WTC11 (cell line): ENCODE data around the gene NUAK2. TPM values are rescaled to one million over a fixed set of nuclear protein-coding genes. Genes with fewer than 3 reads are reported as not detected.

Source experiments
- ATAC-seq: fragments of 200-7000 bp; cut with Tn5 transposase; 2 replicates; pipeline ENCODE4 v1.10.0; 2021; ENCODE audit warnings: mild to moderate bottlenecking, moderate library complexity
- CTCF ChIA-PET: fragments of 300-600 bp; sonication (Branson Sonifier 250); formaldehyde crosslinking; loops from one replicate; lab custom pipeline; 2021; ENCODE audit warnings: antibody characterized with exemption; lab: Charles Lee
- POLR2A ChIA-PET: fragments of 350-600 bp; sonication (Branson Sonifier 250); formaldehyde crosslinking; loops from one replicate; lab custom pipeline; 2021; ENCODE audit warnings: antibody characterized with exemption; lab: Charles Lee
- DNase-seq: peaks from one replicate; pipeline ENCODE4 v3.0.0; 2021; ENCODE audit warnings: low spot score
- H3K27ac Mint-ChIP-seq: 2 replicates; pipeline ENCODE4 v1.8.0; 2021; ENCODE audit warnings: mixed read lengths
- H3K27me3 Mint-ChIP-seq: 2 replicates; pipeline ENCODE4 v1.8.0; 2021; ENCODE audit warnings: low read depth, mild to moderate bottlenecking, moderate library complexity, mixed read lengths
- H3K36me3 Mint-ChIP-seq: 2 replicates; pipeline ENCODE4 v1.8.0; 2021; ENCODE audit warnings: mixed read lengths
- H3K4me1 Mint-ChIP-seq: 2 replicates; pipeline ENCODE4 v1.8.0; 2022; ENCODE audit warnings: mixed read lengths
- H3K4me3 Mint-ChIP-seq: 2 replicates; pipeline ENCODE4 v1.8.0; 2021; ENCODE audit warnings: mild to moderate bottlenecking, moderate library complexity, mixed read lengths
- H3K9me3 Mint-ChIP-seq: 2 replicates; pipeline ENCODE4 v1.8.0; 2021; ENCODE audit warnings: mixed read lengths
- CREB1 ChIP-seq: sonication (generic); formaldehyde crosslinking; IDR thresholded peaks from 2 replicates; pipeline ENCODE4 v1.8.0; 2023; ENCODE audit warnings: mild to moderate bottlenecking, missing genetic modification reagents
- FOXJ3 ChIP-seq: sonication (generic); formaldehyde crosslinking; IDR thresholded peaks from 2 replicates; pipeline ENCODE4 v1.9.0; 2021; ENCODE audit warnings: missing genetic modification reagents, mild to moderate bottlenecking, borderline replicate concordance
- FOXK1 ChIP-seq: sonication (generic); formaldehyde crosslinking; IDR thresholded peaks from 2 replicates; pipeline ENCODE4 v1.8.0; 2022; ENCODE audit warnings: mild to moderate bottlenecking, moderate library complexity, missing genetic modification reagents
- HMGA2 ChIP-seq: fragments of 250-450 bp; sonication (Bioruptor Pico); IDR thresholded peaks from 2 replicates; pipeline ENCODE4 v1.4.0; 2021; ENCODE audit warnings: mild to moderate bottlenecking, moderate library complexity
- KAT7 ChIP-seq: sonication (generic); formaldehyde crosslinking; IDR thresholded peaks from 2 replicates; pipeline ENCODE4 v1.8.1; 2023; ENCODE audit warnings: missing genetic modification reagents, mild to moderate bottlenecking, borderline replicate concordance
- MXD4 ChIP-seq: fragments of 250-450 bp; sonication (Bioruptor Pico); IDR thresholded peaks from 2 replicates; pipeline ENCODE4 v1.8.0; 2021; ENCODE audit warnings: mild to moderate bottlenecking, moderate library complexity, borderline replicate concordance
- NR1H2 ChIP-seq: sonication (generic); formaldehyde crosslinking; IDR thresholded peaks from 2 replicates; pipeline ENCODE4 v1.9.0; 2021; ENCODE audit warnings: mild to moderate bottlenecking, moderate library complexity, missing genetic modification reagents
- OVOL2 ChIP-seq: fragments of 250-450 bp; sonication (Bioruptor Pico); IDR thresholded peaks from 2 replicates; pipeline ENCODE4 v1.9.0; 2021; ENCODE audit warnings: mild to moderate bottlenecking, borderline replicate concordance
- RELA ChIP-seq: sonication (generic); formaldehyde crosslinking; IDR thresholded peaks from 2 replicates; pipeline ENCODE4 v1.8.1; 2022; ENCODE audit warnings: missing genetic modification reagents, mild to moderate bottlenecking, borderline replicate concordance
- SMAD4 ChIP-seq: sonication (generic); formaldehyde crosslinking; IDR thresholded peaks from 2 replicates; pipeline ENCODE4 v1.8.0; 2022; ENCODE audit warnings: mild to moderate bottlenecking, missing genetic modification reagents
- SOX15 ChIP-seq: fragments of 250-450 bp; sonication (Bioruptor Pico); IDR thresholded peaks from 2 replicates; pipeline ENCODE4 v1.9.0; 2021; ENCODE audit warnings: mild to moderate bottlenecking
- ZNF263 ChIP-seq: sonication (generic); formaldehyde crosslinking; IDR thresholded peaks from 2 replicates; pipeline ENCODE4 v1.8.1; 2022; ENCODE audit warnings: low read depth, mild to moderate bottlenecking, moderate library complexity, missing genetic modification reagents
- total RNA-seq: library from RNA; stranded (reverse); gene quantifications from 3 replicates; pipeline ENCODE4 v1.2.3, GENCODE V29; 2021
- TF ChIP-seq, protein P1 (sequence below): sonication (generic); formaldehyde crosslinking; IDR thresholded peaks from 2 replicates; pipeline ENCODE4 v1.8.1; 2023; ENCODE audit warnings: mild to moderate bottlenecking, missing genetic modification reagents, moderate library complexity
- TF ChIP-seq, protein P2 (sequence below): sonication (generic); formaldehyde crosslinking; IDR thresholded peaks from 2 replicates; pipeline ENCODE4 v1.8.1; 2023; ENCODE audit warnings: mild to moderate bottlenecking, moderate library complexity, missing genetic modification reagents
- TF ChIP-seq, protein P3 (sequence below): fragments of 250-450 bp; sonication (Bioruptor Pico); IDR thresholded peaks from 2 replicates; pipeline ENCODE4 v2.1.2; 2022; ENCODE audit warnings: mild to moderate bottlenecking, moderate library complexity
- TF ChIP-seq, protein P4 (sequence below): sonication (generic); formaldehyde crosslinking; IDR thresholded peaks from 2 replicates; pipeline ENCODE4 v1.8.1; 2023; ENCODE audit warnings: mild to moderate bottlenecking, missing genetic modification reagents, borderline replicate concordance
- TF ChIP-seq, protein P5 (sequence below): sonication (generic); formaldehyde crosslinking; IDR thresholded peaks from 2 replicates; pipeline ENCODE4 v1.8.0; 2022; ENCODE audit warnings: mild to moderate bottlenecking, missing genetic modification reagents
- TF ChIP-seq, protein P6 (sequence below): sonication (generic); formaldehyde crosslinking; IDR thresholded peaks from 2 replicates; pipeline ENCODE4 v1.8.0; 2022; ENCODE audit warnings: mild to moderate bottlenecking, missing genetic modification reagents
- TF ChIP-seq, protein P7 (sequence below): fragments of 250-450 bp; sonication (Bioruptor Pico); IDR thresholded peaks from 2 replicates; pipeline ENCODE4 v1.9.0; 2021; ENCODE audit warnings: mild to moderate bottlenecking
- TF ChIP-seq, protein P8 (sequence below): sonication (generic); formaldehyde crosslinking; IDR thresholded peaks from 2 replicates; pipeline ENCODE4 v1.8.1; 2022; ENCODE audit warnings: low read depth, missing genetic modification reagents, borderline replicate concordance

Gene NUAK2
- total RNA-seq, 1 experiment from 2014 or later = 8.7 TPM

DNA sequence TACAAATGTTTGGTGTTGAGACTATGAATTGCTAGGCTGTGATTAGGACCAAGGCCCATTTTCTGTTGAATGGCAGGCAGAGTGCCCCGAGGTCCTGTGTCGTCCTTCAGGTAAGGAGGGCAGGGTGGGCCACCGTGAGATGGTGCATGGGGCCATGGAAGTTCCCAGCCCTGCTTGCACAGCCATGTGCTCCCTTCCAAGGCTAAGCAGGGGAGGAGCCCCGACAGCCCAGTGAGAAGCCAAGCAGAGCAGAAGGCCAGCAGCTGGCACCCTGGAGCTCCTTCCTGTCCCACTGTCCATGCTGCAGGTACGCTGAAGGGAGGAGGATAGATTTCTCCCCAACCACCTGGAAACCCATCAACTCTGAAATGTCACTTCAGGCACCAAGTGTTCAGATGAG is 8.2 kb upstream of the NUAK2 start:
- no peak overlapping the region for H3K27ac Mint-ChIP-seq
- no peak overlapping the region for H3K4me3 Mint-ChIP-seq
- ChIA-PET POLR2A (interaction anchor here (0.9 to 1.4 kb wide), 3 partner anchors 9 to 56 kb away, joined by 3 read pairs; no protein-coding TSS in a partner anchor), CTCF (interaction anchor here (0.9 to 13.8 kb wide), 5 partner anchors 24 to 328 kb away, joined by 3 to 684 read pairs (median 7); no protein-coding TSS in a partner anchor)
- ATAC-seq (no peak), DNase-seq (no peak)
- no peaks in the 10 kb centered on the region for H3K9me3 Mint-ChIP-seq
- H3K4me1 Mint-ChIP-seq = peaks cover 15% of the 10 kb centered on the region
- no peaks in the 10 kb centered on the region for H3K36me3 Mint-ChIP-seq
- H3K27me3 Mint-ChIP-seq = no peaks in the 10 kb centered on the region; the same call in 1 of the 2 replicates
- TF ChIP-seq RELA (CRISPR knock-in tag) (no peak), FOXK1 (CRISPR knock-in tag) (no peak), NR1H2 (CRISPR knock-in tag) (no peak), KAT7 (CRISPR knock-in tag) (no peak)
- TF ChIP-seq, protein P1, sequence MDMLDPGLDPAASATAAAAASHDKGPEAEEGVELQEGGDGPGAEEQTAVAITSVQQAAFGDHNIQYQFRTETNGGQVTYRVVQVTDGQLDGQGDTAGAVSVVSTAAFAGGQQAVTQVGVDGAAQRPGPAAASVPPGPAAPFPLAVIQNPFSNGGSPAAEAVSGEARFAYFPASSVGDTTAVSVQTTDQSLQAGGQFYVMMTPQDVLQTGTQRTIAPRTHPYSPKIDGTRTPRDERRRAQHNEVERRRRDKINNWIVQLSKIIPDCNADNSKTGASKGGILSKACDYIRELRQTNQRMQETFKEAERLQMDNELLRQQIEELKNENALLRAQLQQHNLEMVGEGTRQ = no peak
- TF ChIP-seq, protein P2, sequence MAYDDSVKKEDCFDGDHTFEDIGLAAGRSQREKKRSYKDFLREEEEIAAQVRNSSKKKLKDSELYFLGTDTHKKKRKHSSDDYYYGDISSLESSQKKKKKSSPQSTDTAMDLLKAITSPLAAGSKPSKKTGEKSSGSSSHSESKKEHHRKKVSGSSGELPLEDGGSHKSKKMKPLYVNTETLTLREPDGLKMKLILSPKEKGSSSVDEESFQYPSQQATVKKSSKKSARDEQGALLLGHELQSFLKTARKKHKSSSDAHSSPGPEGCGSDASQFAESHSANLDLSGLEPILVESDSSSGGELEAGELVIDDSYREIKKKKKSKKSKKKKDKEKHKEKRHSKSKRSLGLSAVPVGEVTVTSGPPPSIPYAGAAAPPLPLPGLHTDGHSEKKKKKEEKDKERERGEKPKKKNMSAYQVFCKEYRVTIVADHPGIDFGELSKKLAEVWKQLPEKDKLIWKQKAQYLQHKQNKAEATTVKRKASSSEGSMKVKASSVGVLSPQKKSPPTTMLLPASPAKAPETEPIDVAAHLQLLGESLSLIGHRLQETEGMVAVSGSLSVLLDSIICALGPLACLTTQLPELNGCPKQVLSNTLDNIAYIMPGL = no peak

DNA sequence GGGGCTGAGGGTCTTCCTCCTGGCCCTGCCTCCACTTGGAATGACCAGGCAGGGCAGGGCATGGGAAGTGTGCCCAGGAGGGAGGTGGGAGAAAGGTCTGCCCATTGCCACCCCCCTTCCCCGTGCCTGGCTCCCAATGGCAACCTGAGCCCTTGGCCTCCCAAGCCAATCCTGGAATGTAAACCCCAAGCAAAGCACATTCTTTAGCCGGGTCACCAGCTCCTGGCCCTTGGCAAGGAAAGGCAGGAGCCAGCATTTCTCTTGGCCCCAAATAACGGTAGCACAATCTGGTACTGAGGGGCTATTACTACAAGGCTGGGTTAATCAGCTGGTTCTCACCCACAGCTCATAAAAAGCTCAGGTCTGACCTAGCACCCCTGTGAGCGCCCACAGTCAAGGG is 6.9 kb upstream of the NUAK2 start:
- DNase-seq (no peak), ATAC-seq (no peak)
- Mint-ChIP-seq H3K36me3 (no peaks in the 10 kb centered on the region), H3K4me3 (no peak overlapping the region), H3K27ac (no peak overlapping the region), H3K27me3 (peaks cover 4% of the 10 kb centered on the region; the same call in 1 of the 2 replicates), H3K4me1 (peaks cover 18% of the 10 kb centered on the region), H3K9me3 (no peaks in the 10 kb centered on the region)
- ChIA-PET CTCF (interaction anchor here (0.7 to 13.8 kb wide), 7 partner anchors 8 to 267 kb away, joined by 3 to 684 read pairs (median 4); no protein-coding TSS in a partner anchor), POLR2A (interaction anchor here (0.6 kb wide), 1 partner anchor 15 kb away, joined by 3 read pairs; no protein-coding TSS in a partner anchor)
- TF ChIP-seq SMAD4 (CRISPR knock-in tag) (no peak), HMGA2 (CRISPR knock-in tag) (no peak), OVOL2 (CRISPR knock-in tag) (no peak), FOXJ3 (CRISPR knock-in tag) (no peak), MXD4 (CRISPR knock-in tag) (no peak), ZNF263 (CRISPR knock-in tag) (no peak), SOX15 (no peak), CREB1 (CRISPR knock-in tag) (no peak)
- TF ChIP-seq, protein P3, sequence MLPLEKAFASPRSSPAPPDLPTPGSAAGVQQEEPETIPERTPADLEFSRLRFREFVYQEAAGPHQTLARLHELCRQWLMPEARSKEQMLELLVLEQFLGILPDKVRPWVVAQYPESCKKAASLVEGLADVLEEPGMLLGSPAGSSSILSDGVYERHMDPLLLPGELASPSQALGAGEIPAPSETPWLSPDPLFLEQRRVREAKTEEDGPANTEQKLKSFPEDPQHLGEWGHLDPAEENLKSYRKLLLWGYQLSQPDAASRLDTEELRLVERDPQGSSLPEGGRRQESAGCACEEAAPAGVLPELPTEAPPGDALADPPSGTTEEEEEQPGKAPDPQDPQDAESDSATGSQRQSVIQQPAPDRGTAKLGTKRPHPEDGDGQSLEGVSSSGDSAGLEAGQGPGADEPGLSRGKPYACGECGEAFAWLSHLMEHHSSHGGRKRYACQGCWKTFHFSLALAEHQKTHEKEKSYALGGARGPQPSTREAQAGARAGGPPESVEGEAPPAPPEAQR (CRISPR knock-in tag) = no peak
- TF ChIP-seq, protein P4, sequence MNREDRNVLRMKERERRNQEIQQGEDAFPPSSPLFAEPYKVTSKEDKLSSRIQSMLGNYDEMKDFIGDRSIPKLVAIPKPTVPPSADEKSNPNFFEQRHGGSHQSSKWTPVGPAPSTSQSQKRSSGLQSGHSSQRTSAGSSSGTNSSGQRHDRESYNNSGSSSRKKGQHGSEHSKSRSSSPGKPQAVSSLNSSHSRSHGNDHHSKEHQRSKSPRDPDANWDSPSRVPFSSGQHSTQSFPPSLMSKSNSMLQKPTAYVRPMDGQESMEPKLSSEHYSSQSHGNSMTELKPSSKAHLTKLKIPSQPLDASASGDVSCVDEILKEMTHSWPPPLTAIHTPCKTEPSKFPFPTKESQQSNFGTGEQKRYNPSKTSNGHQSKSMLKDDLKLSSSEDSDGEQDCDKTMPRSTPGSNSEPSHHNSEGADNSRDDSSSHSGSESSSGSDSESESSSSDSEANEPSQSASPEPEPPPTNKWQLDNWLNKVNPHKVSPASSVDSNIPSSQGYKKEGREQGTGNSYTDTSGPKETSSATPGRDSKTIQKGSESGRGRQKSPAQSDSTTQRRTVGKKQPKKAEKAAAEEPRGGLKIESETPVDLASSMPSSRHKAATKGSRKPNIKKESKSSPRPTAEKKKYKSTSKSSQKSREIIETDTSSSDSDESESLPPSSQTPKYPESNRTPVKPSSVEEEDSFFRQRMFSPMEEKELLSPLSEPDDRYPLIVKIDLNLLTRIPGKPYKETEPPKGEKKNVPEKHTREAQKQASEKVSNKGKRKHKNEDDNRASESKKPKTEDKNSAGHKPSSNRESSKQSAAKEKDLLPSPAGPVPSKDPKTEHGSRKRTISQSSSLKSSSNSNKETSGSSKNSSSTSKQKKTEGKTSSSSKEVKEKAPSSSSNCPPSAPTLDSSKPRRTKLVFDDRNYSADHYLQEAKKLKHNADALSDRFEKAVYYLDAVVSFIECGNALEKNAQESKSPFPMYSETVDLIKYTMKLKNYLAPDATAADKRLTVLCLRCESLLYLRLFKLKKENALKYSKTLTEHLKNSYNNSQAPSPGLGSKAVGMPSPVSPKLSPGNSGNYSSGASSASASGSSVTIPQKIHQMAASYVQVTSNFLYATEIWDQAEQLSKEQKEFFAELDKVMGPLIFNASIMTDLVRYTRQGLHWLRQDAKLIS (CRISPR knock-in tag) = no peak
- TF ChIP-seq, protein P5, sequence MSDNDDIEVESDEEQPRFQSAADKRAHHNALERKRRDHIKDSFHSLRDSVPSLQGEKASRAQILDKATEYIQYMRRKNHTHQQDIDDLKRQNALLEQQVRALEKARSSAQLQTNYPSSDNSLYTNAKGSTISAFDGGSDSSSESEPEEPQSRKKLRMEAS (CRISPR knock-in tag) = no peak
- TF ChIP-seq, protein P6, sequence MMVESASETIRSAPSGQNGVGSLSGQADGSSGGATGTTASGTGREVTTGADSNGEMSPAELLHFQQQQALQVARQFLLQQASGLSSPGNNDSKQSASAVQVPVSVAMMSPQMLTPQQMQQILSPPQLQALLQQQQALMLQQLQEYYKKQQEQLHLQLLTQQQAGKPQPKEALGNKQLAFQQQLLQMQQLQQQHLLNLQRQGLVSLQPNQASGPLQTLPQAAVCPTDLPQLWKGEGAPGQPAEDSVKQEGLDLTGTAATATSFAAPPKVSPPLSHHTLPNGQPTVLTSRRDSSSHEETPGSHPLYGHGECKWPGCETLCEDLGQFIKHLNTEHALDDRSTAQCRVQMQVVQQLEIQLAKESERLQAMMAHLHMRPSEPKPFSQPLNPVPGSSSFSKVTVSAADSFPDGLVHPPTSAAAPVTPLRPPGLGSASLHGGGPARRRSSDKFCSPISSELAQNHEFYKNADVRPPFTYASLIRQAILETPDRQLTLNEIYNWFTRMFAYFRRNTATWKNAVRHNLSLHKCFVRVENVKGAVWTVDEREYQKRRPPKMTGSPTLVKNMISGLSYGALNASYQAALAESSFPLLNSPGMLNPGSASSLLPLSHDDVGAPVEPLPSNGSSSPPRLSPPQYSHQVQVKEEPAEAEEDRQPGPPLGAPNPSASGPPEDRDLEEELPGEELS (CRISPR knock-in tag) = no peak
- TF ChIP-seq, protein P7, sequence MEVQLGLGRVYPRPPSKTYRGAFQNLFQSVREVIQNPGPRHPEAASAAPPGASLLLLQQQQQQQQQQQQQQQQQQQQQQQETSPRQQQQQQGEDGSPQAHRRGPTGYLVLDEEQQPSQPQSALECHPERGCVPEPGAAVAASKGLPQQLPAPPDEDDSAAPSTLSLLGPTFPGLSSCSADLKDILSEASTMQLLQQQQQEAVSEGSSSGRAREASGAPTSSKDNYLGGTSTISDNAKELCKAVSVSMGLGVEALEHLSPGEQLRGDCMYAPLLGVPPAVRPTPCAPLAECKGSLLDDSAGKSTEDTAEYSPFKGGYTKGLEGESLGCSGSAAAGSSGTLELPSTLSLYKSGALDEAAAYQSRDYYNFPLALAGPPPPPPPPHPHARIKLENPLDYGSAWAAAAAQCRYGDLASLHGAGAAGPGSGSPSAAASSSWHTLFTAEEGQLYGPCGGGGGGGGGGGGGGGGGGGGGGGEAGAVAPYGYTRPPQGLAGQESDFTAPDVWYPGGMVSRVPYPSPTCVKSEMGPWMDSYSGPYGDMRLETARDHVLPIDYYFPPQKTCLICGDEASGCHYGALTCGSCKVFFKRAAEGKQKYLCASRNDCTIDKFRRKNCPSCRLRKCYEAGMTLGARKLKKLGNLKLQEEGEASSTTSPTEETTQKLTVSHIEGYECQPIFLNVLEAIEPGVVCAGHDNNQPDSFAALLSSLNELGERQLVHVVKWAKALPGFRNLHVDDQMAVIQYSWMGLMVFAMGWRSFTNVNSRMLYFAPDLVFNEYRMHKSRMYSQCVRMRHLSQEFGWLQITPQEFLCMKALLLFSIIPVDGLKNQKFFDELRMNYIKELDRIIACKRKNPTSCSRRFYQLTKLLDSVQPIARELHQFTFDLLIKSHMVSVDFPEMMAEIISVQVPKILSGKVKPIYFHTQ (CRISPR knock-in tag) = no peak
- TF ChIP-seq, protein P8, sequence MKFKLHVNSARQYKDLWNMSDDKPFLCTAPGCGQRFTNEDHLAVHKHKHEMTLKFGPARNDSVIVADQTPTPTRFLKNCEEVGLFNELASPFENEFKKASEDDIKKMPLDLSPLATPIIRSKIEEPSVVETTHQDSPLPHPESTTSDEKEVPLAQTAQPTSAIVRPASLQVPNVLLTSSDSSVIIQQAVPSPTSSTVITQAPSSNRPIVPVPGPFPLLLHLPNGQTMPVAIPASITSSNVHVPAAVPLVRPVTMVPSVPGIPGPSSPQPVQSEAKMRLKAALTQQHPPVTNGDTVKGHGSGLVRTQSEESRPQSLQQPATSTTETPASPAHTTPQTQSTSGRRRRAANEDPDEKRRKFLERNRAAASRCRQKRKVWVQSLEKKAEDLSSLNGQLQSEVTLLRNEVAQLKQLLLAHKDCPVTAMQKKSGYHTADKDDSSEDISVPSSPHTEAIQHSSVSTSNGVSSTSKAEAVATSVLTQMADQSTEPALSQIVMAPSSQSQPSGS (CRISPR knock-in tag) = no peak
